ENCODE measurements around the gene TCTA. TPM values are rescaled to one million over a fixed set of nuclear protein-coding genes. Genes with fewer than 3 reads are reported as not detected.
A peak's percentile ranks its signal among the peaks of the same experiment; 100 is the strongest.

TCTA gene
- total and polyA plus RNA-seq, 2 donors (not counting 3 experiments of a cell fraction or from before 2014, with no cell fraction given) = 21.9 to 32.3 TPM

DNA sequence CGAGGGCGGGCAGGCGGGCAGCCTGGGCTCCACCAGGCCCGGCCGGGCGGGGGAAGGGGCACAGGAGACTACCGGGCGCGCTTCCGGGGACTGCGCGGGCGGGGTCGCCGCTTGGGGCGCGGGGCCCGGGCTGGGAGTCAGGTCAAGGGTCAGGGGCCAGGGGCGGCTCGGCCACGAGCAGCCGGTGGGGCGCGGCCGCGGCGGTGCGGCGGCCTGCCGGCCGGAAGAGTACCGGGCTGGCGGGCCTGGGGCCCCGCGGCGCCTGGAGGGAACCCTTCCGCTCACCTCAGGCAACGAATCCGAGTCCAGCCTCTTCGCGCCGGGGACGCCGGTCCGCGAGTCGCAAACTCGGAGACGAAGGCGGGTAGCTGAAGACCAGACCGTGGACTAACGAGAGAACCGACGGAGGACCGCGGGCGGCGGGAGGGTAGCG is 672 bp upstream of the TCTA start:
- ChIA-PET POLR2A (interaction anchor here (0.7 to 2.0 kb wide), 11 partner anchors 8 to 317 kb away, joined by 3 to 14 read pairs (median 5); partner anchors contain the start of genes NICN1, QRICH1 and USP4), CTCF (interaction anchor here (0.7 to 2.0 kb wide), 10 partner anchors 14 to 390 kb away, joined by 3 to 13 read pairs (median 4); partner anchors contain the start of genes GPX1, NDUFAF3, NICN1 and USP4)
- no TSS peak for BruUV-seq (replicated peaks)
- H3K9ac ChIP-seq (replicated peaks; ENCODE audit: extremely low read depth, insufficient read depth, low read length) = peak overlapping the region; percentile 94
- peak overlapping the region; percentile 69 to 100 (median 99) for H3K4me3 ChIP-seq (replicated peaks in 1 of 3; ENCODE audit: insufficient read depth in 1 of 3, low read depth in 1 of 3, low read length in 3 of 3)
- H3K79me2 ChIP-seq (ENCODE audit: control insufficient read depth, insufficient read depth, low read length) = peaks cover 67% of the 10 kb centered on the region
- no peak for FAIRE-seq
- H3K36me3 ChIP-seq (ENCODE audit: control insufficient read depth in 2 of 2, extremely low read depth in 1 of 2, insufficient read depth in 2 of 2, low read length in 2 of 2) = peaks cover 0 to 4% of the 10 kb centered on the region in 2 experiments
- intact Hi-C loops (cut with micrococcal nuclease) = loop anchor here (5.0 kb wide), 1 partner anchor 319 kb away; the partner anchor contains the start of gene QRICH1
- DNase-seq (ENCODE audit: low read depth, low spot score) = no peak
- H3K4me1 ChIP-seq (ENCODE audit: control insufficient read depth, extremely low read depth, insufficient read depth, low read length) = peaks cover 39% of the 10 kb centered on the region
- H3K9me3 ChIP-seq (replicated peaks; ENCODE audit: control insufficient read depth, insufficient read depth, low read length) = no peaks in the 10 kb centered on the region
- H3K27me3 ChIP-seq (ENCODE audit: control insufficient read depth in 2 of 2, insufficient read depth in 2 of 2, low read length in 2 of 2) = no peaks in the 10 kb centered on the region
- peaks cover 16% of the 10 kb centered on the region for H4K20me1 ChIP-seq (replicated peaks; ENCODE audit: control insufficient read depth, extremely low read depth, insufficient read depth, low read length)
- peak overlapping the region; percentile 79 for H3K27ac ChIP-seq (ENCODE audit: insufficient read depth, low read depth, low read length)
- TF ChIP-seq MAX (IDR thresholded peaks at IDR 0.05; ENCODE audit: insufficient read depth, insufficient read length) (no peak), FOS (IDR thresholded peaks at IDR 0.05; ENCODE audit: borderline replicate concordance, insufficient read depth, low read length) (no peak), POLR2AphosphoS5 (IDR thresholded peaks at IDR 0.05; ENCODE audit: insufficient read depth, low read depth, low read length) (no peak), JUN (IDR thresholded peaks at IDR 0.05; ENCODE audit: borderline replicate concordance, insufficient read depth, insufficient read length, low read depth) (no peak)
- peak overlapping the region; percentile 21 for H2AFZ ChIP-seq (ENCODE audit: low read depth, low read length)
- H3K4me2 ChIP-seq (ENCODE audit: insufficient read depth, low read length) = peak overlapping the region; percentile 99
- H3K9me1 ChIP-seq (replicated peaks; ENCODE audit: control insufficient read depth, extremely low read depth, insufficient read depth, low read length) = no peaks in the 10 kb centered on the region
- dilution Hi-C loops (cut with MboI; ENCODE audit: extremely low pct_ligation_motif_present, low sequenced_read_pairs) = no loop called here

GRCh38 chr3:49412632-49413337 is 562 bp downstream of the TCTA start:
- Histone ChIP-seq H2AFZ (ENCODE audit: low read depth, low read length) (peak overlapping the region; percentile 38), H3K79me2 (ENCODE audit: control insufficient read depth, insufficient read depth, low read length) (peaks cover 55% of the 10 kb centered on the region), H3K27ac (ENCODE audit: insufficient read depth, low read depth, low read length) (peak overlapping the region; percentile 43), H3K36me3 (ENCODE audit: control insufficient read depth in 2 of 2, extremely low read depth in 1 of 2, insufficient read depth in 2 of 2, low read length in 2 of 2) (peaks cover 0 to 4% of the 10 kb centered on the region in 2 experiments), H3K27me3 (ENCODE audit: control insufficient read depth in 2 of 2, insufficient read depth in 2 of 2, low read length in 2 of 2) (no peaks in the 10 kb centered on the region), H3K4me3 (replicated peaks in 1 of 3; ENCODE audit: insufficient read depth in 1 of 3, low read depth in 1 of 3, low read length in 3 of 3) (peak overlapping the region; percentile 31 to 68 (median 59)), H3K4me2 (ENCODE audit: insufficient read depth, low read length) (peak overlapping the region; percentile 83), H3K4me1 (ENCODE audit: control insufficient read depth, extremely low read depth, insufficient read depth, low read length) (peaks cover 35% of the 10 kb centered on the region), H3K9ac (replicated peaks; ENCODE audit: extremely low read depth, insufficient read depth, low read length) (peak overlapping the region; percentile 71), H4K20me1 (replicated peaks; ENCODE audit: control insufficient read depth, extremely low read depth, insufficient read depth, low read length) (peaks cover 14% of the 10 kb centered on the region), H3K9me3 (replicated peaks; ENCODE audit: control insufficient read depth, insufficient read depth, low read length) (no peaks in the 10 kb centered on the region), H3K9me1 (replicated peaks; ENCODE audit: control insufficient read depth, extremely low read depth, insufficient read depth, low read length) (no peaks in the 10 kb centered on the region)
- intact Hi-C loops (cut with micrococcal nuclease) (loop anchor here (1.0 to 5.0 kb wide), 5 partner anchors 17 to 320 kb away; partner anchors contain the start of genes GPX1, NICN1, QRICH1 and USP4), dilution Hi-C loops (cut with MboI; ENCODE audit: extremely low pct_ligation_motif_present, low sequenced_read_pairs) (no loop called here)
- ChIA-PET POLR2A (interaction anchor here (0.6 to 2.0 kb wide), 7 partner anchors 8 to 252 kb away, joined by 3 to 14 read pairs (median 6); partner anchors contain the start of genes NICN1 and USP4), CTCF (interaction anchor here (1.0 to 2.0 kb wide), 7 partner anchors 16 to 73 kb away, joined by 3 to 13 read pairs (median 4); partner anchors contain the start of genes NICN1 and USP4)
- no peak for TF ChIP-seq EZH2 (IDR thresholded peaks at IDR 0.05; ENCODE audit: borderline replicate concordance, low read depth, low read length, severe bottlenecking)
- TF ChIP-seq, protein P1, sequence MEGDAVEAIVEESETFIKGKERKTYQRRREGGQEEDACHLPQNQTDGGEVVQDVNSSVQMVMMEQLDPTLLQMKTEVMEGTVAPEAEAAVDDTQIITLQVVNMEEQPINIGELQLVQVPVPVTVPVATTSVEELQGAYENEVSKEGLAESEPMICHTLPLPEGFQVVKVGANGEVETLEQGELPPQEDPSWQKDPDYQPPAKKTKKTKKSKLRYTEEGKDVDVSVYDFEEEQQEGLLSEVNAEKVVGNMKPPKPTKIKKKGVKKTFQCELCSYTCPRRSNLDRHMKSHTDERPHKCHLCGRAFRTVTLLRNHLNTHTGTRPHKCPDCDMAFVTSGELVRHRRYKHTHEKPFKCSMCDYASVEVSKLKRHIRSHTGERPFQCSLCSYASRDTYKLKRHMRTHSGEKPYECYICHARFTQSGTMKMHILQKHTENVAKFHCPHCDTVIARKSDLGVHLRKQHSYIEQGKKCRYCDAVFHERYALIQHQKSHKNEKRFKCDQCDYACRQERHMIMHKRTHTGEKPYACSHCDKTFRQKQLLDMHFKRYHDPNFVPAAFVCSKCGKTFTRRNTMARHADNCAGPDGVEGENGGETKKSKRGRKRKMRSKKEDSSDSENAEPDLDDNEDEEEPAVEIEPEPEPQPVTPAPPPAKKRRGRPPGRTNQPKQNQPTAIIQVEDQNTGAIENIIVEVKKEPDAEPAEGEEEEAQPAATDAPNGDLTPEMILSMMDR (IDR thresholded peaks at IDR 0.05; ENCODE audit: extremely low read depth in 1 of 2, insufficient read depth in 1 of 2, low read depth in 1 of 2, low read length in 2 of 2) = no peak
- FAIRE-seq (peak; percentile 61), DNase-seq (ENCODE audit: low read depth, low spot score) (no peak)
- BruUV-seq (replicated peaks) = no TSS peak

Measured in endothelial cell of umbilical vein (primary cell).